ENCODE results near the gene PLTP. TPM values are rescaled to one million over a fixed set of nuclear protein-coding genes. Genes with fewer than 3 reads are reported as not detected.

PLTP gene
- total RNA-seq, 4 donors from 2014 or later: 37.4 to 114 (median 83.2) TPM

DNA sequence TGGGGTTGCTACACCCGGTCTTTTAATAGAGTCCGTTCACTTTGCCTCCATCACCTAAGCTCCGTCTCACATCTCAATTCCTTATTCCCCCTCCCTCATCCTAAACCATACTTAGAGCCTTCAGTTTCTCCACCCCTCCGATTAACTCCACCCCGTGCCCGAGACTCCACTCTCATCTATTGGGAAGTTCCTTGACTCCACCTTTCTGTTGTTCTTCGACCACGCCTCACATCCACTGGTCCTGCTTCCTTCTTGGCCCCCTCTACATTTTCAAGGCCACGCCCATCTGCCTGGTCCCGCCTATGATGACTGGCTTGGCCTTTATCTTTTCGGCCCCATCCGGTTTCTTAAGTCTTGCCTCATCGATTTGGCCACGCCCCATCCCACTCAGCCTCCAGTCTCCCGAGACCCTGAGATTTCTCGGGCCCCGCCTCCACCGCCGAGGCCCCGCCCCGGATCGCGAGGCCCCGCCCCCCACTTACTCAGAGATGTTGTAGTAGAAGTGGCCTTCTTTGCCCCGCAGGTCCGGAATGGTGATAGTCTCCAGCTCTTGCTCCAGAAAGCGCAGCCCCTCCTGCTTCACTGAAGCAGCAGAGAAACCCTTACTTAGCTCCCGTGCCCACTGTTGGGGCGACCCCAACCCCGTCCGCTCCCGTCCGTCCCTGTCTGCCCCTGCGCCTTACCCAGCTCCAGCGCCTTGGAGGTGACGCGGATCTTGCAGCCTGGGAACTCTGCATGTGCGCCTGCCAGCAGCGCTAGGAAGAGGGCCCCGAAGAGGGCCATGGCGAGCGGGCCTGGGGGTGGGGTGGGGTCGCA is 1.1 kb downstream of the PLTP start:
- WGBS, 2 donors: 2 to 3% methylated on average over 39 to 41 of the region's 43 CpGs
- H3K4me3 ChIP-seq (ENCODE audit: low read depth, poor library complexity, severe bottlenecking): peak overlapping the region; percentile 33
- intact Hi-C loops (cut with DNase I; ENCODE audit: low total_unique reads): no loop called here
- no peak for TF ChIP-seq POLR2A (IDR thresholded peaks at IDR 0.05)
- TF ChIP-seq, protein P1, sequence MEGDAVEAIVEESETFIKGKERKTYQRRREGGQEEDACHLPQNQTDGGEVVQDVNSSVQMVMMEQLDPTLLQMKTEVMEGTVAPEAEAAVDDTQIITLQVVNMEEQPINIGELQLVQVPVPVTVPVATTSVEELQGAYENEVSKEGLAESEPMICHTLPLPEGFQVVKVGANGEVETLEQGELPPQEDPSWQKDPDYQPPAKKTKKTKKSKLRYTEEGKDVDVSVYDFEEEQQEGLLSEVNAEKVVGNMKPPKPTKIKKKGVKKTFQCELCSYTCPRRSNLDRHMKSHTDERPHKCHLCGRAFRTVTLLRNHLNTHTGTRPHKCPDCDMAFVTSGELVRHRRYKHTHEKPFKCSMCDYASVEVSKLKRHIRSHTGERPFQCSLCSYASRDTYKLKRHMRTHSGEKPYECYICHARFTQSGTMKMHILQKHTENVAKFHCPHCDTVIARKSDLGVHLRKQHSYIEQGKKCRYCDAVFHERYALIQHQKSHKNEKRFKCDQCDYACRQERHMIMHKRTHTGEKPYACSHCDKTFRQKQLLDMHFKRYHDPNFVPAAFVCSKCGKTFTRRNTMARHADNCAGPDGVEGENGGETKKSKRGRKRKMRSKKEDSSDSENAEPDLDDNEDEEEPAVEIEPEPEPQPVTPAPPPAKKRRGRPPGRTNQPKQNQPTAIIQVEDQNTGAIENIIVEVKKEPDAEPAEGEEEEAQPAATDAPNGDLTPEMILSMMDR (IDR thresholded peaks at IDR 0.05): no peak
- DNase-seq (ENCODE audit: low spot score in 2 of 2): peak; percentile 99 to 100

DNA sequence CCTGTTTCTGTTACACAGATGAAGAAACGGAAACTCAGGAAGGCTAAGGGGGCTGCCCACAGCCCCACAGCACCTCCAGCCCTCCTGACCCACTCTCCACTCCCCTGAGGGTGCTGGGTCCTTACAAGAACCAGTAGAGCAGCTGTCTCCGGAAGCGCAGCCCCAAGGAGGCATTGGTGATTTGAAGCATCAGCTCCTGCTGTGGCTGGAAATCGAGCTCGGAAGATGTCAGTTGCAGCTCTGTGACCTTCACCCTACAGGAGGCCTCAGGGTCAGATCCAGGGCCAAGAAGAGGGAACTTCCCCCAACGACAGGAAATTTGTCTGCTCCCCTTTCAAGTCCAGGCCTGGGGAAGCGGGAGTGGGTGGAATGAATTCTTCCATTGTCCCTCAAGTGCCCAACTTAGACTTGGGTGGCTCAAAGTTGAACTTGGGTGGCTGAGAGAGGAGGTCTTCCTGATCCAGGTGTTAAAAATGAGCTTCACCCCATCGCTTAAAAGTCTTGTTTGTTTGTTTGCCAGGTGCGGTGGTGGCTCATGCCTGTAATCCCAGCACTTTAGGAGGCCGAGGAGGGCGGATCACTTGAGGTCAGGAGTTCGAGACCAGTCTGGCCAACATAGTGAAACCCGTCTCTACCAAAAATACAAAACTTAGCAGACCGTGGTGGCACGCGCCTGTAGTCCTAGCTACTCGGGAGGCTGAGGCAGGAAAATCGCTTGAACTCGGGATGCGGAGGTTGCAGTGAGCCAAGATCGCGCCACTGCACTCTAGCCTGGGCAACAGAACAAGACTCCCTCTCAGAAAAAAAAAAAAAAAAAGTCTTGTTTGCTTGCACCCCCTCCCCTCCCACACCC is 1.9 kb downstream of the PLTP start:
- intact Hi-C loops (cut with DNase I; ENCODE audit: low total_unique reads): no loop called here
- DNase-seq (ENCODE audit: low spot score in 2 of 2): no peak
- 83 to 85% methylated on average over 21 of the region's 22 CpGs for WGBS, 2 donors
- no peak overlapping the region for H3K4me3 ChIP-seq (ENCODE audit: low read depth, poor library complexity, severe bottlenecking)
- TF ChIP-seq POLR2A (IDR thresholded peaks at IDR 0.05): no peak
- TF ChIP-seq, protein P1 (IDR thresholded peaks at IDR 0.05): no peak

DNA sequence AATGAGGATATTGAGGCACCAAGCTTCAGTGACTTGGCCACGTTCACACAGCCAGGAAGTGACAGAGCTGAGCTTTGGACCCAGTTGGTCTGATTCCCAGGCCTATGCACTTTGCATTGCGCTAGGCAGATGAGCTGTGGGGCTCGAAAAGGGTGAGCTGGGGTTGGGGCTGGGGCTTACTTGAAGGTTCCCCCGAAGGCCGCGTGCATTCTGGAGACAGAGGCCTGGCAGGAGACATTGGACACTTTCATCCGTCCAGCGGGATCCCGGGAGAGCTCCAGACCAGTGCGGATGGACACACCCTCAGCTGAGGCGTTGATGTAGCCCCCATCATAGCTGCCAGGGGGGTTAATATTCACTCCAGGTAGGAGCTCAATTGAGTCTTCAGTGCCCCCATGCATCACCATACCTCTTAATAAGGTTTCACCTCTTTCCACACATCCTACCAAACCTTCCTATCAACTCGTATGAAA is 2.6 kb downstream of the PLTP start:
- intact Hi-C loops (cut with DNase I; ENCODE audit: low total_unique reads): no loop called here
- 89 to 90% methylated on average over 12 of the region's 12 CpGs for WGBS, 2 donors
- no peak for DNase-seq (ENCODE audit: low spot score in 2 of 2)
- TF ChIP-seq, protein P1 (IDR thresholded peaks at IDR 0.05): peak in 1 of 3 donors; percentile 7
- TF ChIP-seq POLR2A (IDR thresholded peaks at IDR 0.05): no peak
- no peak overlapping the region for H3K4me3 ChIP-seq (ENCODE audit: low read depth, poor library complexity, severe bottlenecking)

DNA sequence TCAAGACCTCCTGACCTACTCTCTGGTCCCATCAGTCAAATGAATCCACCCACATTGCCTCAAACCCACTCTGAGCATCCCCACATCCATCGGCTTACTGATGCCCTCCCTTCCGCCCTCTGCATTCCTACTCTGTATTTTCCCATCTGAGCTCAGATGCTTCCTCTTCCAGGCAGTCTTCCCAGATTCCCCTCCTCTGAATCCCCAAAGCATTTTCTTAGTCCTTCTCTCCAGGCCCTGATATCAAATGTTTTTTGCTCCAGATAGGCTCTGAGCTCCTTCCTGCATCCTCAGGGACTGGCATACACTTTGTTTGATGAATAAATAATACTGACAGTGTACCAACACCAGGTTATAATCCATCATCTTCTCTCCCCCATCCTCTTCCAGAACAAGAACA is 3.9 kb downstream of the PLTP start:
- intact Hi-C loops (cut with DNase I; ENCODE audit: low total_unique reads): no loop called here
- H3K4me3 ChIP-seq (ENCODE audit: low read depth, poor library complexity, severe bottlenecking): no peak overlapping the region
- no peak for DNase-seq (ENCODE audit: low spot score in 2 of 2)
- no peak for TF ChIP-seq POLR2A (IDR thresholded peaks at IDR 0.05)
- 92 to 98% methylated on average over 2 of the region's 2 CpGs for WGBS, 2 donors

DNA sequence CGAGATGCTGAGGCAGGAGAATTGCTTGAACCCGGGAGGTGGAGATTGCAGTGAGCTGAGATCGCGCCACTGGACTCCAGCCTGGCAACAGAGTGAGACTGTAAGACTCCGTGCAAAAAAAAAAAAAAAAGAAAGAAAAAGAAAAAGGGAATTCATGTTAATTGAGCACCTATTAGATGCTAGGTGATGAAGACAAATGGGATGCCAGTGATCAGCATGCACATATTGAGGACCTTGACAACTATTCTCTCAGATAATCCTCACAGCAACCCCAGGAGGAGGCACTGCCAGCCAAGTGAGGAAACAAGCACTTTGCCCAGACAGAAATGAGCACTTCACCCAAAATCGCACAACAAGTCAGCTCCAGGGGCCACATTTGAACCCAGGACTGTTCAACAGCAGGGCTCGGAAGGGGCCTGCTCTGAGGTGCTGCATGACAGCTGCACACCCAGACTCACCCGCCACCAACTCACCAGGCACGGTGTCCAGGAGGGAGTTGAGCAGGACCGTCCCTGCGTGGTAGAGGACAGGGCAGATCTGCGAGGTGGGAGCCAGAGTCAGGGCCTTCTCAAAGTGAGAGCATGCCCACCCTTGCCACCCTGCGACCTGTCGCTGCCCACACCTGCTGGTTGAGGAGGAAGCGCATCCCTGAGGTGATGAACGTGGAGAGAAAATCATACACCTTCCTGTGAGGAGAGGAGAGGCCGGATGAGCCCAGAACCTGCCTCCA is 4.6 kb downstream of the PLTP start:
- intact Hi-C loops (cut with DNase I; ENCODE audit: low total_unique reads): no loop called here
- DNase-seq (ENCODE audit: low spot score in 2 of 2): no peak
- WGBS, 2 donors: 96% methylated on average over 13 to 17 of the region's 17 CpGs
- no peak overlapping the region for H3K4me3 ChIP-seq (ENCODE audit: low read depth, poor library complexity, severe bottlenecking)
- no peak for TF ChIP-seq POLR2A (IDR thresholded peaks at IDR 0.05)
- TF ChIP-seq, protein P1 (IDR thresholded peaks at IDR 0.05): no peak
